GM03348 (cell line): ENCODE measurements around the gene SSR2.

ENCODE experiments used
- DNase-seq: peaks from one replicate; pipeline ENCODE4 v3.0.0; 2012; ENCODE audit warnings: low spot score

Gene SSR2

DNA sequence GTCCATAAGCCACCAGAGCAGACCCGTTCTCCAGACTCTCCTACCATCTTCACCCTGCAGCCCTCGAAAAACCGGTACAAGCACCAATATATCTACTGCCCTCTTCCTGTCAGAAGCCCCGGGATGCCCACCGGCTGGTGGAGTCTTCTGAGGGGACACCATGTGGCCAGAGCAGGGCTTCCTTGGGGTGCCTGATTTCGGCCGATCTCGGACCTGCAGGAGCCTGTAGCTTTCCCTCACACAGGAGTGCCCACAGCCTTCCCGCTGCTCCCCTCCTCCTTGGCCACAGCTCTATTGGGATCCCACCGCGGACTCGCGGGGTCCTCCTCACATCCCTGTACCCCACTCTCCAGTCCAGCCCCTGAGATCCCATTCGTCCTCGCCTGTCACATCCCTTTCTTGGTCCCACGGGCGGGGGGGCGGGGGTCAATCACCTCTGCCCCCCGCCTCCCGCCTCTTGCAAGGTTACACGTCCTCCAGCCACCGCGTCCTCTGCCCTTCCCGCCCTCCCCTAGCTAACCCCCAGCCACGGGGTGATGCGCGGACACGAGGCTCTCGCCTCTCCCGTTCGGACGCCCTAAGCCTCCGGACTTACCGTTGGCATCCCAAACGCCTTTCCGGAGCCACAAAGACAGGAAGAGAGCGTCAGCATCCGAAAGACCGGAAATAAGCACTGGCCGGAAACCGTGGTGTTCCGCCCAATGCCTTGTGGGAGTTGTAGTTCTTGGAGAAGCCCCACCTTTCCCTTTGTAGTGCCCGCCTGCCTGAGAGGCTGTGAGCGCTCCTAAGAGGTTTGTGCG is at the start of gene SSR2:
Gene SSR2, minus strand, starts transcription at position 659 of the 800 bp plus-strand sequence. CDS start 784 bp downstream, outside the sequence.
- DNase-seq: peak; percentile 94

DNA sequence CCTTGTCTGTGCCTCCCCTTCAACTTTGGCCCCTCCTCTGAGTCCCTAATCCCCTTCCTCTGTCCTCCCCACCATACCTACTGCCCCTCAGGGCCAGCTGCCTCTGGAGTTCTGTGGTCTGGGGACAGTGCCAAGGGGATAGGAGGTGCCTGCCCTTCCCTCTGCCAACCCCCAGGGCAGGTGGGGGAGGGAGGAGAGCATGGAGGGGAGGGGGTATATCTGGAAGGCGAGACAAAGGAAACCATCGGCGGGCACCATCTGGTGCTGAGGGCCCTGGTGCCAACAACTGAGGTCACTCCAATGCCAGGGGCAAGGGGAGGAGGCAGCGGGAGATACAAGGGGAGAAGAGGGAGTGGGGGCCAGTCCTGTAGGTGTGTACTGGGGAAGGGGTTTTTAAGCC is 49.8 kb upstream of the SSR2 start:
- DNase-seq: no peak

DNA sequence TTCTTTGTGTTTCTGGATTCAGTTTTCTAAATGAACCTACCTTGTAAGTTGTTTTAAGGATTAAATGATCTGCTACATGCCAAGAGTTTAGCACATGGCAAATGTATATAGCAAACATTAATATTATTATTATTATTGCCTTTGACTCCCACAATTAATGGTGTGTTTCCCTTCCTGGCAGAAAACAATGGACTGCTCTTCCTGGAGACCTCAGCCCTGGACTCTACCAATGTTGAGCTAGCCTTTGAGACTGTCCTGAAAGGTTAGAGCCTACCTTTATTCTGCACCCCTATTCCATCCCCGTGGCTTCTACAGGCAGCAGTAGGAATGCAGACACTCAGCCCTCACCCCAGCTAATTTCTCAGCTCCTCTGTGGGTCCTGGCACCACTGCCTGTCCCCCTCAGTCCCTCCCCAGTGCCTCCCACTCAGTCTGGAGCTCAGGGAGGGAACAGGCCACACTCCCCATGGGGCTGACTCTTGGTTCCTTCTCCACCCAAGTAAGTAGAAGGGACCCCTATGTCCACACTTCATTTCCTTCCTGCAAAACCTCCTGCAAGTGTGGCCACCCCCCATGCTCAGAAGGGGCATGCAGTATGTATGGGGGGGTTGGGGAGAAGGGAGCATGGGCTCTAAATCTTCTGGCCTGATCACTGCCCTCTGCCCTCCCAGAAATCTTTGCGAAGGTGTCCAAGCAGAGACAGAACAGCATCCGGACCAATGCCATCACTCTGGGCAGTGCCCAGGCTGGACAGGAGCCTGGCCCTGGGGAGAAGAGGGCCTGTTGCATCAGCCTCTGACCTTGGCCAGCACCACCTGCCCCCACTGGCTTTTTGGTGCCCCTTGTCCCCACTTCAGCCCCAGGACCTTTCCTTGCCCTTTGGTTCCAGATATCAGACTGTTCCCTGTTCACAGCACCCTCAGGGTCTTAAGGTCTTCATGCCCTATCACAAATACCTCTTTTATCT is 49.0 kb upstream of the SSR2 start:
- DNase-seq: no peak

DNA sequence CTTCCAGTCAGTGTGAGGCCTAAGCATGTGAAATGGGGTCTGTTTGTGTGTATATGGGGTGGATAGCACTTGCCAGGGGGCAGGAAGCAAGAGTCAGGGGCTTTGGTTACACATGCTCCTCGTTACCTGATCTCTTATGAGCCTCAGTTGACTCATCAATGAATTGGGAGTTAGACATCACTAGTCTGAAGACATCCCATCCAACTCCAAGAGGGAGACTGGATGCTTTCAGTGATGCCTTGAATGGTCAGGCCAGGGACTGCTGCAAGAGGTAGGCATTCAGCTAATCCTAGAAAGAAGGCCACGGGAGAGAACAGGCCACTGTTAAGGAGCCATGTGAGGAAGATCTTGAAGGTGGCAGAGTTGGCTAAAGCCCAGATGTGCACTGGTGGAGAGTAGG is 46.5 kb upstream of the SSR2 start:
- DNase-seq: no peak

DNA sequence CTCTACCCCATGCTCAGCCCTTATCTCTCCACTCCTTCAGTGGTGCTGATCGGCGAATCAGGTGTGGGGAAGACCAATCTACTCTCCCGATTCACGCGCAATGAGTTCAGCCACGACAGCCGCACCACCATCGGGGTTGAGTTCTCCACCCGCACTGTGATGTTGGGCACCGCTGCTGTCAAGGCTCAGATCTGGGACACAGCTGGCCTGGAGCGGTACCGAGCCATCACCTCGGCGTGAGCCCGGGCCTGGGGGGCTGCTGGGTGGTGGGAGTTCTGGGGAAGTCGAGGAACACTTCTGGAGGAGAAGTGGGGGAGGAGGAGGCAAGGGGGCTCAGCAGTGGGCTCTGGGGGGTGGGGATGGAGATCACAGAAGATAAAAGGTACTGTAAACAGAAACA is 45.1 kb upstream of the SSR2 start:
- no peak for DNase-seq

DNA sequence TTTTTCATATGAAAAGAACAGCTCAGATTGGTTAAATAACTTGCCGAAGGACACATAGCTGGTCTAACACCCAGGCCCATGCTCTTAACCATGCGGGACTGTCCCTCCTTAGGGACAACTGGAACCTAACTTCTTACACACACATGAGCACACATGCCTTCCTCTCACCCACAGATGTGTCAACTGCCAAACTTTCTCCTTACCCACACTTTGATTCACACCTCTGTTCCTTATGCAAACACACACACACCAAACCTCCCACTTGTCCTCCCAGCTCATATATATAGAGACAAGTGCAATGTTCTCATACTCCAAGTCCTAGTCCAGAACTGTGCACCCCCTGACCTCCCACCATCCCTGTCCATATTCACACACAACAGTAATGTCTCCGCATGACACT is 44.5 kb upstream of the SSR2 start:
- DNase-seq: no peak

DNA sequence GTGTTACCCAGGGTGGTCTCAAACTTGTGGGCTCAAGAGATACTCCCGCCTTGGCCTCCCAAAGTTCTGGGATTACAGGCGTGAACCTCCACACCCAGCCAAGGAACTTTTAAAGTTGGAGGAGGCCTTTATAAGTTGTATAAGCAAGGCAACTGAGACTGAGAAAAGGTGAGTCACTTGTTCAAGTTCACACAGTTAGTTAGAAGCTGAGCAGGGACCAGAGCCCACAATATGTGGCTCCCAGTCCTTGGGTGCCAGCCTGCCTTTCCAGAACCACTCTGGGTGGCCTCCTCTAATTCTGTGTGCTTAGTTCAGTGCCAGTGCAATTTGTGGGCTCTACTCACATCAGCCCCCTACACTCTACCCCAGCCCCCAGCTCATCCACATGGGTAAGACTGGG is 43.9 kb upstream of the SSR2 start:
- DNase-seq: no peak

DNA sequence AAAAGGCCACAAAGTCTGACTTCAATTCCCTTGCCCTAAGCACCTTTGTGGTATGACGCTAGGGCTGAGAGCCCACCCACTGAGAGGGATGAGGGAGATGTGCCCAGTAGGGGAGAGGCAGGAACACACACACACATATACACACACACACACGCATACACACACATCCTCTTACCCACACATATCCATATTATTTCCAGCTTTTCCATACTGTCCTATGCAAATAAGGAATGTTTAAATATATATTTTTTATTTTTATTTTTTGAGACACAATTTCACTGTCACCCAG is 43.2 kb upstream of the SSR2 start:
- DNase-seq: no peak

DNA sequence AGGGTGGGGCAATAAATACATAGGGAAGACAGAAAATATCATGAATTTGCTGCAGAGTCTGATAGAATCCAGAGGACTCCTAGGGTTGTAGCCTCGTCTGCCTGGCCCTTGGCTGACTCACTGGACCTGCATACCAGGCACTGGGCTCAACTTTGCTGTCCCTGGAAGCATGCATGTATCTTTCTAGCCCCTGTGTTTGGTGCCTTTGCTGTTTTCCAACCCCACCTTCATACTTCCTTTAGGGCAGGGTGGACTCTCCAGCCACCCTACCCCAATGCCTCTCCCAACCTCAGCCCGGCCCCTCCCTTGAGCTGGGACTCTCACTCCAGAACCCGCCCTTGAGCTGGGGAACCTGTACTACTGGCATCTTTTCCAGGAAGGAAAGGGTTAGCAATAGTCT is 41.4 kb upstream of the SSR2 start:
- peak; percentile 28 for DNase-seq

DNA sequence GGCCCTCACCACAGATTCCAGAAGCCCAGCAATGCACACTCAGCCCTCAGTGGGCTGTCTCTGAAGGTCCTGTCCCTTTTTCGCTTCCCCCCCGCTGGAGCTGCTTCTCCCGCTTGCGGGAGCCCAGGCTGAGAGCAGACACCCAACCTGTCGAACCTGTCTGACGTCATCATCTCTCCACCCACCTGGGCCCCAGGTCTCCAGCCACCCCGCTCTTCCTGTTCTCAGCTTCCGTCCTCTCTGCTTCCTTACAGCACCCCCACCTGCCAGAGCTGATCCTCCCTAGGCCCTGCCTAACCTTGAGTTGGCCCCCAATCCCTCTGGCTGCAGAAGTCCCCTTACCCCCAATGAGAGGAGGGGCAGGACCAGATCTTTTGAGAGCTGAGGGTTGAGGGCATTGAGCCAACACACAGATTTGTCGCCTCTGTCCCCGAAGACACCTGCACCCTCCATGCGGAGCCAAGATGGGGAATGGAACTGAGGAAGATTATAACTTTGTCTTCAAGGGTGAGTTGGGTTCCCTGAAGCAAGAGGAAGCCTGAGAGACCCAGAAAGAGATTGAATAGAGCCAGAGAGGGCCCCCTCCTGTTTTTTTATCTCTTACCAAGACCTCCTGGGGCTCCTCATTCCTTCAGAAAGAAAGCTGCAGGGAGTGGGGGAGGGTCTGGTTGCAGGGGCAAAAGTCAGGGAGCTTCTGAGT is 40.3 kb upstream of the SSR2 start, which contains the start of gene RAB25:
Gene RAB25, plus strand, starts transcription at position 224 of the 700 bp plus-strand sequence. Its CDS starts 241 bp downstream, at position 465.
- DNase-seq: no peak

DNA sequence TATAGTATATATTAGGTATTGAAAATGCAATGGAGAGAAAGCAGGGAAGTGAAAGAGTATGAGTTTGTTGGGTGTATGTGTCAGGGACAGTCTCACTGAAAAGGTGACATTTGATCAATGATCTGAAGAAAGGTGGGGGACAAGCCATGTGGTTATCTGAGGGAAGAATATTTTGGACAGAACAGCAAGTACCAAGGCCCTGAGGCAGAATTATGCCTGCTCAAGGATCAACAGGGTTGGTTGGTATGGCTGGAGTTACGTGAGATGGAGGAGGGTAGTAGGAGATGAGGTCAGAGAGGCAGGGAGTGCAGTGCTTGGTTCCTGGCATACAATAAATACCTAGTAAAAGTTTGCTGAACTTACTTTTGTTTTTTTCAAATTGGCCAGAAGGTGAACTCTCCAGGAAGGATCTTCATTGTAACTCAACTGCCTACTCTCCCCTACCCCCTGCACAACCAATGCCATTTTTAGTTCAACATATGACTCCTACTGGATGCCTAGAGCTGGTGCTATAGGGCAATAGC is 35.6 kb upstream of the SSR2 start:
- DNase-seq: no peak

DNA sequence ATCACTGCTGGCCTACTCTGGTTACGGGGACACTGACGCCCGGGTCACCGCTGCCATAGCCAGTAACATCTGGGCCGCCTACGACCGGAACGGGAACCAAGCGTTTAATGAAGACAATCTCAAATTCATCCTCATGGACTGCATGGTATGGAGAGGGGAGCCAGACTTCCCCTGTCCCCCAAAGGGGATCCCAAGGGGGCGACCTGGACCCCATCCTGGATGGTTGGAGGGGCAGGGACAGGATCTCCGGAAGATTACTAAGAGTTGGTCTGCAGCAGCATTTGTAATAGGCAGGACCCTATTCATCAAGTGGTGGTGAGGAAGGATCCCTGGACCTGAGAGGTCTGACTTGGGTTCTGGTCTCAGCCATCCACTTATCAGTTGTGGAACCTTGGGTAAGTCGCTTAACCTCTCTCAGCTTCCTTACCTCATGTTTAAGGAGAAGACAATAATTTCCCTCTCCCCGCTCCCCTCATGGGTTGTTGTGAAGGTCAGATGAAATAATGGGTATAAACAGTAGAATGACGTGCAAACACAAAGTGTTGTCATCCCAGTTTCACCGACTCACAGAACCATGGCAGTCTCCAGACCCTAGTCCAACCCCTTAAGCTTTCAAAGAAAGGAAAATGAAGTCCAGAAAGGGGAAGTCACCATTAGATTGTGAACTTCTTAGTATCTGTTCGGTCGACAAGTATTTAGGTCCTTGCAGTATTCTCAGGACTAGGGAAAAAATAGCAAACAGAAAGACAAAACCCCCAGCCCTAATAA is 34.7 kb upstream of the SSR2 start:
- DNase-seq: no peak

DNA sequence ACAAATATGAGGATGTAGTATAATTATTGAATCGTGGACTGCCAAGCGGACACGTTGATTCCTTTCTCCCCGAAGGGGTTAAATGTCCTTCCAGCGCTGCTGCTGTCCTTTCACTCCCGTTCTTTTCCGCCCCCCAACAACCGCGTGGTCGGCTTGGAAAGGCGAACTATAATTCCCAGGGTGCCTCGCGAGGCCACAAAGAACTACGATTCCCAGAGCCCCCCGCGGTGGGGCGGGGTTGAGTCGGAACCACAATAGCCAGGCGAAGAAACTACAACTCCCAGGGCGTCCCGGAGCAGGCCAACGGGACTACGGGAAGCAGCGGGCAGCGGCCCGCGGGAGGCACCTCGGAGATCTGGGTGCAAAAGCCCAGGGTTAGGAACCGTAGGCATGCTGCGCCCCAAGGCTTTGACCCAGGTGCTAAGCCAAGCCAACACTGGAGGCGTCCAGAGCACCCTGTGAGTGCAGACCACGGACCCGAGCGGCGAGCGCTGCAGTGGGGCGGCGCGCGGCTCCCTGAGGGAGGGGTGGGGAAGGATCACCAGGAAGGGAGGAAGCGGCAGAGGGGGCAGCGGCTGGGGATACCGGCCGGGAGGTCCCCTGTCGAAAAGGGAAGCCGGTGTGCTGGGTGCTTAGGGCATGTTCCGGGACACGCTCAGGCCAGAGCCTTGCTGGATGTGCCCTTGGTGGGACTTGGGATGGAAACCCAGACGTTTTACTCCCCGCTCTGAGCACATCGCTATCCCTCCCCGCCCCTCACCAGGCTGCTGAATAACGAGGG is 33.9 kb upstream of the SSR2 start, which contains the start of gene LAMTOR2:
Gene LAMTOR2, plus strand, starts transcription at position 283 of the 781 bp plus-strand sequence. Its CDS starts 108 bp downstream, at position 391.
- DNase-seq: peak; percentile 96

DNA sequence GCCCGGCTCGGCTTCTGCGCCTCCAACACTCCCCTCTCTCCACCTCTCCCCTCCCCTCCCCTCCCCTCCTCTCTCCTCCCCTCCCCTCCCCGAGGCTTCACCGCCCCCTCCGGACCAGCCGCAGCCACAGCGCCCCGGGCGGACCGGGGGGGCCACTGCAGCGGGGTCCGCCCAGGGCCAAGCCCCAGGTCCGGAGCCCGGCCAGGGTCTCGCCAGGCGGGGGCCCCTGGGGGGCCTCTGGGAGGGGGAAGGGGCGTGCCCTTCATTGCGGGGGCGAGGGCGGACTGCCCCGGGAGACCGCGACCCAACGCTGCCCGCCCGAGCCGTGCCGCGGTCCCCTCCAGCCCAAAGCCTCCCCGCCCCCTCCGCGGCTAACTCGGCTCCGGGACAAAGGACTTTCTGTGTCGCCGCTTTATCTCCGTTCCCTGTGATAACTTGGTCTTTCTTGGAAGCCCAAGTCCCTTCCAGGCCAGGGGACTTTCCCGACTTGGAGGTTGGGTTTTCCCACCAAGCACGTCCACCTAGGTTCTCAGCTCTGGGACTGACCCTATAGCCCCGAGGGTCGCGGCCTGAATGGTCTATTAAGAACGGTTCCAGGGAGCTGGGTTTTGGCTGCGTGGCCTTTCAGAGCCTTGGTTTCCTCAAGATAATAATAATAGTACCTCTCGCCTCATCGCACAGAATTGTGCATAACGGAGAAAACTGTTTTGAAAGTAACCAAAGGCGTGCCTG is 33.2 kb upstream of the SSR2 start, which contains the start of gene UBQLN4:
Gene UBQLN4, minus strand, starts transcription at position 31 of the 732 bp plus-strand sequence. CDS start 97 bp downstream, outside the sequence.
- DNase-seq: peak; percentile 96

DNA sequence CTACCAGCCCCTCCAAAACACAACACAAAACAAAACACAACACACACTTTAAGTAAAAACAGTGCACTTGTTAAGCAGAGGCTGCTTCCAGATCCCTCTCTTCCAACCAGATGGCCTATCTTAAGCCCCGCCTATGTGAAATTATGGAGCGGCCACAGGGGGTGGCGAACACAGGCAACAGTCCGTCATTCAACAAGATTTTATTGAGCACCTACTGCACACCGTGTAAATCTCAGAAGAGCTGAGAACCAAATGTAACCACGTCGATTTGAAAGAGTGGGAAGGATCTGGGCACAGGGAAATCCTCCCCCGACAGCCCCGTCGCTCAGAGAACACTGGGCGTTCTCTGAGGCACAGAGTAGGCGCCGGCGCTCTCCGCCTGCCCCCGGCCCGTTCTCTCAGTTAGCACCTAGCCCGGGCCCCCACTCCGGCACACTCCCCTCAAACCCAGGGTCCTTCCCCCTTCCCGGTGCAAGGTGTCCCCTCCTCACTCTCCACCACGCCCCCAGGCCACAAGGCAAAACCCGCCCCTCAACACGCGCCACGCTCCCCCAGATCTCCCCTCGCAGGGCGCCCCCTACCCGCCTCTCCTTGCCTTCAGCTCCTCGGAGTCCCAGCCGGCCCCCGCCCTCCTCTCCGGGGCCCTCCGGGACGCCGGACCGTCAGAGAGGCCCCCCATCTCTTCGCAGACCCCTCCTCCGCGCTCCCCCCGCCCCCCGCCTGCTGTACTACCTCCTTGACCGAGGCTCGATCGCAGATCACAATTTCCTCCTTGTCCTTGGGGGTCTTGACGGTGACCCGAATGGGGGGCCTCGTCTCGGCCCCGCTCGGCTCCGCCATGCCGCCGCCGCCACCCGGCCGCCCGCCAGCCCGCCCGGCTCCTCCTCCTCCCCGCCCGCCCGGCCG is 32.4 kb upstream of the SSR2 start:
- peak; percentile 84 for DNase-seq

DNA sequence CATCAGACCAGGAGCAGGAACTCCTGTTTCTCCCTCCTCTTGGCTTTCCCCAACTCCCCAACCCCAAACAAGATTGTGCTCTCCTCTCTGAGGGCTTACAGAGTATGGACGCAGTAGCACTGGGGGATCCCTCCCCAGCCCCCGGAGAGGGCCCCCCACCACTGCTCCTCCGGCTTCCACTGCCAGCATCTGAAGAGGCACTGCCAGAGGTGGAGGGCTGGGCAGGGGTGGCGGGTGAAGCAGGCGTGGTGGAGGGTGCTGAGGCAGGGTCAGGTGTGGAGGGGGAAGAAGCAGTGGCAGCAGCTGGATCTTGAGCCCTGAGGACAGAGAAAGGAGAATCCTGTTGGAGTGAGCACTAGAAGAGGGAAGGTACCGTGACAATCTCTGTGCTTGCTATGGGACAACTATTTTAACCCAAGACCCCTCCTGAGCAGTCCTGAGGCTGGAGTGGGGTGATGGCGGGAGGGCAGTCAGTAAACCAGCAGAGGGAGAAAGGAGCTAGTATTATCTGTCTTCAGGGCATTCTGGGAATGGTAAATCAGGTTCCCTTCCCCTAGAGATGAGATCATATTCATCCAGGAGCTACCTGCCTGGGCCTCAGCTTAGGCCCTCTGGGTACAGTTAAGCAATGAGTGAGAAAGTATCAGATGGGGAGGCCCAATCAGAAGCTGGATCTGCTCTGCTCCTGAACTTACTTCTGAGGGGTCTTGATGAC is 30.4 kb upstream of the SSR2 start:
- DNase-seq: no peak

DNA sequence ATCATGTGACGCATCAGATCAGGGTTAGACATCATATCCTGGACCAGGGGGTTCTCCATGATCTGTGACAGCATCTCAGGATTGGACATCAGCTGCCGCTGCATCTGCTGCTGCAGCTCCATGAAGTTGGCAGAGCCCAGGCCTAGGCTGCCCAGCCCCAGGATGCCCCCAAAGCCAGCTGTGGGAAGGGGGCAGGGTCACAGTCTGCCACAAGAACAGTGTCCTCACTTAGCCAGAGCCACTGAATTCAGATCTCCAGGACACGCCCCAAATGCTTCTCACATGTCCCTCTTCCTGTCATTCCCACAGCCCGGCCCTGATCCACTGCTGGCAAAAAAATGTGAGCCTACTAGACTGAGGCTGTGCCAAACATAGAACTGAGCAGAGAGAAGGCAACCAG is 29.6 kb upstream of the SSR2 start:
- DNase-seq: no peak
